Dermis microvascular lymphatic vessel endothelial cell (primary cell): ENCODE measurements around the gene CCDC34. TPM values are rescaled to one million over a fixed set of nuclear protein-coding genes. Genes with fewer than 3 reads are reported as not detected.
"Not testable (repeated sequence)": the region's sequence is repeated elsewhere in the genome, so short reads cannot be mapped to it uniquely, and the experiment has no call there.

Experiments
- DNase-seq, 2 donors: peaks; one replicate each; pipeline versions ENCODE4 v3.0.0 to v3.0.0-alpha.2; 2010; ENCODE audit warnings: low read depth in 2 of 2
- total RNA-seq: library from RNA; depleted of rRNA; stranded (reverse); fragments of >200 nt; gene quantifications from 2 replicates; pipeline ENCODE4 v1.2.1, GENCODE V29; 2014

Gene CCDC34
- total RNA-seq, 1 donor from 2014 or later: 2.6 TPM

- DNase-seq: not testable (repeated sequence)
Measured at GRCh38 chr11:27327064-27327463, 36.0 kb downstream of the CCDC34 start.

DNA sequence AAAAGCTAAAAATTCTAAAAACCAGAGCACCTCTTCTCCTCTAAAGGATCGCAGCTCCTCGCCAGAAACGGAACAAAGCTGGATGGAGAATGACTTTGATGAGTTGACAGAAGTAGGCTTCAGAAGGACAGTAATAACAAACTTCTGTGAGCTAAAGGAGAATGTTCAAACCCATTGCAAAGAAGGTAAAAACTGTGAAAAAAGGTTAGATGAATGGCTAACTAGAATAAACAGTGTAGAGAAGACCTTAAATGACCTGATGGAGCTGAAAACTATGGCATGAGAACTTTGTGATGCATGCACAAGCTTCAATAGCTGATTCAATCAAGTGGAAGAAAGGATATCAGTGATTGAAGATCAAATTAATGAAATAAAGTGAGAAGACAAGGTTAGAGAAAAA lies 40.8 kb downstream of the CCDC34 start:
- not testable (repeated sequence) for DNase-seq

GRCh38 chr11:27321340-27321739 lies 41.7 kb downstream of the CCDC34 start:
- DNase-seq: not testable (repeated sequence)

GRCh38 chr11:27319072-27319471 lies 43.9 kb downstream of the CCDC34 start:
- DNase-seq: no peak

GRCh38 chr11:27317751-27318150 lies 45.3 kb downstream of the CCDC34 start:
- DNase-seq: no peak

- no peak for DNase-seq
Measured at GRCh38 chr11:27315836-27316235, 47.2 kb downstream of the CCDC34 start.

DNA sequence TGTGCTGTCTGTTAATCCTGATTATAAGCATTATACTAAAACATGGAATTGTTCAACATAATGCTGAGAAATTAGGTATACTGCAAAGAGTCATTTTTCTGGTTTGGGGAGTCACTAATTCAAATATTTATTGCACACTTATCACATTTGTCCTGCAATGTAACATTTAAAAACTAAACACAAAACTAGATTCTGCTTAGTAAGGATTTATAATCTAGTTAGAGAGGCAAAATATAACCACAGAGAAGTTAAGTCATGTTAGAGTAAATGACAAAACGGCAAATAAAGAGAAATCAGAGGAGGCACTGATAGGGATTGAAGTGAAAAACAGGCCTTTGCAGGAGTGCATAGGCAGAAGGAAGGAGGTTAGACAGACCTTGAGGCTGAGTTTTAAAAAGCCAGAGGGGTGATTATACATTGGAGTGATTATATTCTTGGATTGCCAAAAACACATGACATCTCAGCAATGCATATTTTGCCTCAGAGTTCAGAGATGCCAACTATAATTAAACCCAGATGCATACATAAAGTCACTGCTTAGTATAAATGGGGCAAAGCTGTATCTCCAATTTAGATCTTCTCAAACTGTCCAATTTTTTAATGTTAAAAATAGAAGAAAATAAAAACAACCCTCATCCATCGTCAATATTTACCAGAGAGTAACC lies 49.7 kb downstream of the CCDC34 start:
- DNase-seq: no peak

DNA sequence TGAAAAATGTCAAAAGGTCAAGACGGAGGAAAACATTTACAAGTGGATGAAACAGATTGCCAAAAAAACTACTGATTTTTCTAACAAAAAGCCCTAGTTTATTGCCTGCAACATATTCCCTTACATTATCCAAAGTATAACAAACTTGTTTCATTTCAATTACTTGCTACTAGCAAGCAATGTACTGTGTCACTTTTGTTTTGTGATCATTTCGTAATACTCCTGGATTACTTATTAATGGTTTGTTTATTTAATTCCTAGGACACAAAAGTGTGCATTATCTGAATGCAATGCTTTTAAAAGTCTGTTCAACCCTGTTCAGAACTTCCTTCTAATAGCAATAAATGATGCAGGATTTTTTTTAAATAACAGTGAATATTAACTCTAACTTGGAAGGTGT lies 50.9 kb downstream of the CCDC34 start:
- DNase-seq: no peak

DNA sequence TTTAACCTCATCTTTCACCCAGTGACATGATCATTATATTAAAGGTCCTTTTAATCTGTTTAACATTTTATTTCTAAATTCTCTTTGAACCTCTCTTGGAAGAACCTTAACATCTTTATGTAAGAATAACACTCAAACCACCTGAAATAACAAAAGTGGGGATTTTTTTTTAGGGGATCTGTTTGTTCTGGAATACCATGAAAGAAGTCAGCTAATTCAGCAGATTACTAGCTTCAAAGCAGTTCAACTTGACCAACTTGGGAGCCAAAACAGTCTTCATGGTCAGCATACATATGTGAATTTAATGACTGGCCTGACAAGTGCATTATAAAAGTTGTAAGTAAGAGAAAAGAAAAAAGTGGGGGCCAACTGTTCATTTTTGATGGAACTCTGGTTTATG lies 52.3 kb downstream of the CCDC34 start:
- DNase-seq: no peak

GRCh38 chr11:27310182-27310581 lies 52.8 kb downstream of the CCDC34 start:
- no peak for DNase-seq

- DNase-seq: no peak
Measured at GRCh38 chr11:27309046-27309445, 54.0 kb downstream of the CCDC34 start.

GRCh38 chr11:27307232-27307631 lies 55.8 kb downstream of the CCDC34 start:
- DNase-seq: no peak

- DNase-seq: no peak
Measured at GRCh38 chr11:27305751-27306150, 57.3 kb downstream of the CCDC34 start.

- no peak for DNase-seq
Measured at GRCh38 chr11:27304514-27304913, 58.5 kb downstream of the CCDC34 start.

DNA sequence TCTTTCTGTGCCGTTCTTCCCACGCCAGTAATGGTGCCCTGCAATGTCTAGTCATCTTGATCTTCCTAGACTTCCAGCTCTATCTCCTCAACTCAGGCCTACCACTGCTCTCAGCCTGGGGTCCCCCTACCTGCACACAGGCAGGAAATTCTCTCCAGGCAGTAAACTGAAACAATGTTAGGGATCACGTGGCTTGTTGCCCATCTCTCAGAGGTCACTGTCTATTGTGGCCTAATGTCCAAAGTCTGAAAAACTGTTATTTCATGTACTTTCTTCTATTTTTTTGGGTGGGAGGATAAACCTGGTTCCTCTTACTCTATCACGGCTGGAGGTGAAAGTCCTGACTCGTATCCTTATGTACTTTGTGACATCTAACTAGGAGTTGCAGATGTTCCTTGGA lies 59.1 kb downstream of the CCDC34 start:
- no peak for DNase-seq

GRCh38 chr11:27300974-27301373 lies 62.0 kb downstream of the CCDC34 start:
- no peak for DNase-seq

- DNase-seq: no peak
Measured at GRCh38 chr11:27297616-27298015, 65.4 kb downstream of the CCDC34 start.

DNA sequence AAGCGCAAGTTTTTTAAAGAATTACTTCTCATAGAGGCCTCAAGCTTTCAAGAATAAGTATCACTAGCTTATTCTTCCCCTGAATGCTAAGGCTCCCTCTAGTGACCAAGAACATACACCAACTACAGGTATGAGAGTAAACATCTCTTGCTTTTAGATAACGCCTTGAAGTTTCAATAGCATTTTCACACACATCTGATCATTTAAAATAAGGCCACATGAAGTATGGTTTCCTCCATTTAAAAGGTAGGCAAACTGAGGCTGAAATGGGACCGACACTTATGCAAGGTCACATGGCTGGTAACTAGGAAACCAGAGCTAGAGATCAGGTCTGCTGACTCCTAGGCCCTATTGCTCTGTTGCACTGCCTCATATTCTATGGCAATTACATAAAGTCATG lies 66.5 kb downstream of the CCDC34 start:
- DNase-seq: peak; percentile 17 to 63

- DNase-seq: no peak
Measured at GRCh38 chr11:27295928-27296327, 67.1 kb downstream of the CCDC34 start.

- DNase-seq: no peak
Measured at GRCh38 chr11:27294654-27295053, 68.4 kb downstream of the CCDC34 start.

DNA sequence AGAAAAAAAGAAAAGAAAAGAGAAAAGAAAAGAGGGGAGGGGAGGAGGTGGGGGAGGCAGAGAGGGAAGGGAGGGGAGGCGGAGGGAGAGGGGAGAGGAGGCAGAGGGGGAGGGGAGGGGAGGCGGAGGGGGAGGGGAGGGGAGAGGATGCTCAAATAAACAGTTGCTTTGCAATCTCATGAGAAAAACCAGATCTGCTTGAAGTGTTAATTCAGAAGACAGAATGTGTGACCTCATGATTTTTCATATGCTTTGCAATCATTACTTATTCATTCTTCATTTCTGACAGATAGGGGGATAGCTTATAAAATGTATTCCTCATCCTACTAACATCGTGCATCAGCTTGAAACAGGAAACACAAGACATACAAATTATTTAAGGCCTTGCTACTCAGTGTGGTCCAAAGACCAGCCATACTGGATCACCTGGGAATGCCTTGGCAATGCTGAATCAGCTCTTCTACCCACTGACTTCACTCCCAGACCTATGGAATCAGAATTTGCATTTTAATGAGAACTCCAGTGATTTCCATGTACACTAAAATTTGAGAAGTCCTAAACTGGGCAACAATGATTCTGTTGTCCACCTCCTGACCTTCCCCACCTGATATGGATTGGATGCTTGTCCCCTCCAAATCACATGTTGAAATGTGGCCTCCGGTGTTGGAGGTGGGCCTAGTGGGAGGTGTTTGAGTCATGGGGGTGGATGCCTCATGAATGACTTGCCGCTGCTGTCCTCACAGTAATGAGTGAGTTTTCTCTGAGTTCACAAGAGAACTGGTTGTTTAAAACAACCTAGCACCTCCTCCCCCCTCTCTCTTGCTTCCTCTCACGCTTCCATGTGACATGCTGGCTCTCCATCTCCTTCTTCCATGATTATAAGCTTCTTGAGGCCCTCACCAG lies 69.2 kb downstream of the CCDC34 start:
- no peak for DNase-seq

DNA sequence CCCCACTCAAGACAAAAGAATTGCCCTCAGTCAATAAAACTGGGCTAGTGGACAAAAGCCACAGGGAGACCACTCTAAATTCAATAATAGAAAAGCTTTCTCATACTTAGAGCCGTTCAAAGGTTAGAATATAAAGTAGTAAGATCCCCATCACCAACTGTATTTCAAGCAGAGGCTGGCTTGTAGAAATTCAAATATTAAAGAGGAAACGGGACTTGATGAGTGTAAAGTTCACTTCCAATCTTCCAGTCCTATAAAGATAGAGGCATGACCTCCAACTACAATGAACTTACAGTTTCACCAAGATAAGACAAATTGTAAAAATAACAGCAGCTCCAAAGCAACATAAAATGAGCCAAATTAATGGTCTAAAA lies 70.4 kb downstream of the CCDC34 start:
- DNase-seq: no peak
